G401.6 (cell line): ENCODE results near the gene NUP58.
"Not testable (repeated sequence)": the region's sequence is repeated elsewhere in the genome, so short reads cannot be mapped to it uniquely, and the experiment has no call there.

Experiments used
- FAIRE-seq: peaks from 2 replicates; lab custom pipeline; 2012; peaks lifted over from hg19 to GRCh38; lab: Jason Lieb, UNC

NUP58 gene

GRCh38 chr13:25306671-25307464 lies 5.4 kb downstream of the NUP58 start:
- no peak for FAIRE-seq

- no peak for FAIRE-seq
Observed at GRCh38 chr13:25310891-25311290, 9.5 kb downstream of the NUP58 start.

DNA sequence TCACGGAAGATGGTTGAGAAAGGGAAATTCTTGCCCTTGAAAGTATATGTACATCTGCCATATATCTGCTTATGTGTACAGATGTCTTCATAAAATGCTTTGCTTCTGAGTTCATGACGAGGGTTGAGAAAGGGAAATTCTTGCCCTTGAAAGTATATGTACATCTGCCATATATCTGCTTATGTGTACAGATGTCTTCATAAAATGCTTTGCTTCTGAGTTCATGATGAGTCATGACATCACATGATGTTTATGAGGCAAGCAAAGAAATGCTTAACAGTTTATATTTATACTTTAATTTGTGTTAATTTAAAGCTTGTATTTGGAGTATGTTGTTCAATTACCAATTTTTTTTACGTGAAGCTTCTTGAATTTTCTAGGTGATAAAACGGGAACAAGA lies 17.5 kb downstream of the NUP58 start:
- not testable (repeated sequence) for FAIRE-seq

GRCh38 chr13:25319771-25320170 lies 18.3 kb downstream of the NUP58 start:
- peak; percentile 3 for FAIRE-seq

- no peak for FAIRE-seq
Observed at GRCh38 chr13:25324100-25324499, 22.7 kb downstream of the NUP58 start.

DNA sequence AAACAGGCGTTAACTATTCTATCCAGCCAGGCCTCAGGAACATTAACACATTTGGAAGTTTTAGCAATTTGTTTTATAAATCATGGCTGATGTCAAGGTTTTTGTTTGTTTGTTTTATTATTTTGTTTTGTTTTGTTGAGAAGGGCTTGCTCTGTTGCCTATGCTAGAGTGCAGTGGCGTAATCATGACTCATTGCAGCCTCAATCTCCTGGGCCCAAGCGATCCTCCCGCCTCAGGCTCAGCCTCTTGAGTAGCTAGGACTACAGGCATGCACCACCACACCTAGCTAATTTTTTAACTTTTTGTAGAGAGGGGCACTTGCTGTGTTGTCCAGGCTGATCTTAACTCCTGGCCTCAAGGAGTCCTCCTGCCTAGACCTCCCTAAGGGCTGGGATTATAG lies 28.3 kb downstream of the NUP58 start:
- FAIRE-seq: no peak

DNA sequence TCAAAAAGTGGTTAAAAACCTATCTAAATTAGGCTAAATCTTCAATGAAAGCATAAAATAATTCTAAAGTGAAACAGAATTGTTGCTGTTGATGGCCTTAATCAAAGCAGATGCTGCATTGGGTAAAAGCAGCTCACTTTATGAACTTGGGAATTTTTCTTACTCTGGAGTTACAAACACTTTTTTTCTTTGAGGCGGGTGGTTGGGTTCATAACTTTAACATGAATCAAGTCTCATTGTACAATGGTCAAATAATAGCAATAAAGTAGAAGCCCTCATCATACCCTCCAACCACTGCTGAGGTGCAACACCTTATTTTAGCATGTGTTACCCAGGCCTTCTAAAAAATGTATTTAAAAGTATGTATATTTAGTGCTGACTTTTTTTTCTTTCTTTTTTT lies 29.1 kb downstream of the NUP58 start:
- FAIRE-seq: no peak

GRCh38 chr13:25335856-25336255 lies 34.4 kb downstream of the NUP58 start:
- no peak for FAIRE-seq

DNA sequence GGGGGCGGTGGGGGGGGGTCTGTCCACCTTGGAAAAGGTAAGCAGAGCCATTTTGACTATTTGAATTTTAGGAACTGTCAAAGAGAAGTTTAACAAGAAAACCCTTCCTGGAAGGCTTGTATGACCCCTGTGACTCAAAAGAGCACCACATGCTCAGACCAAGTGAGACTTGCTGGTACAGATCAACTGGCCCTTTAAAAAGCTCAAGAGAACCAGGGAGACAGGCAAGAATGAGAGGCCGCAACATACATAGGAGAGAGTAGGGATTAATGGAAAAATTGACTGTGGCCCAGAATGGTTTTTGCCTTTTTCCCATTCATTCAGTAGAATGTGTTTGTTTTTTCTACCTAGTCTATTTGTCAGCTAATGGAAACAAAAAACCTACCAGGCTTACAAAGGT lies 44.2 kb downstream of the NUP58 start:
- FAIRE-seq: no peak

- no peak for FAIRE-seq
Observed at GRCh38 chr13:25347151-25347550, 45.7 kb downstream of the NUP58 start.

- no peak for FAIRE-seq
Observed at GRCh38 chr13:25351404-25351803, 50.0 kb downstream of the NUP58 start.

DNA sequence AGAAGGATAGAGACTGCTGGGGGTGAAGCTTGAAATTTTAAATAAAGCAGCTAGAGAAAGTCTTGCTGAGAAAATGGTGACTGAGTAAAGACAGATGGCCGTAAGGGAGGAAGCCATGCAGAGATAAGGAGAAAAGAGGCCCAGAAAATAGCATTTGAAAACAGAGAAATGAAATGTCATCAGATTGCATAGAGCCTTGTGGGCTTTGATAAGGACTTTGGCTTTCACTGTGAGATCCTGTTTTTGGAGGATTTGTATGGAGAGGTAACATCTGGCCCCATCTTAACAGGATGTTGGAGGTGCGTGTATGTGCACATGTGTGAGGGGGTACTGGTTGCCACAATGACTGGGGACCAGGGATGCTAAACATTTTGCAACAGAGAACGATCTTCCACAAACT lies 50.8 kb downstream of the NUP58 start:
- no peak for FAIRE-seq

- no peak for FAIRE-seq
Observed at GRCh38 chr13:25352806-25353205, 51.4 kb downstream of the NUP58 start.

- FAIRE-seq: no peak
Observed at GRCh38 chr13:25353344-25353743, 51.9 kb downstream of the NUP58 start.

GRCh38 chr13:25354377-25354776 lies 53.0 kb downstream of the NUP58 start:
- FAIRE-seq: no peak

GRCh38 chr13:25360443-25360842 lies 59.0 kb downstream of the NUP58 start:
- FAIRE-seq: not testable (repeated sequence)

GRCh38 chr13:25365720-25366235 lies 64.4 kb downstream of the NUP58 start:
- FAIRE-seq: no peak

DNA sequence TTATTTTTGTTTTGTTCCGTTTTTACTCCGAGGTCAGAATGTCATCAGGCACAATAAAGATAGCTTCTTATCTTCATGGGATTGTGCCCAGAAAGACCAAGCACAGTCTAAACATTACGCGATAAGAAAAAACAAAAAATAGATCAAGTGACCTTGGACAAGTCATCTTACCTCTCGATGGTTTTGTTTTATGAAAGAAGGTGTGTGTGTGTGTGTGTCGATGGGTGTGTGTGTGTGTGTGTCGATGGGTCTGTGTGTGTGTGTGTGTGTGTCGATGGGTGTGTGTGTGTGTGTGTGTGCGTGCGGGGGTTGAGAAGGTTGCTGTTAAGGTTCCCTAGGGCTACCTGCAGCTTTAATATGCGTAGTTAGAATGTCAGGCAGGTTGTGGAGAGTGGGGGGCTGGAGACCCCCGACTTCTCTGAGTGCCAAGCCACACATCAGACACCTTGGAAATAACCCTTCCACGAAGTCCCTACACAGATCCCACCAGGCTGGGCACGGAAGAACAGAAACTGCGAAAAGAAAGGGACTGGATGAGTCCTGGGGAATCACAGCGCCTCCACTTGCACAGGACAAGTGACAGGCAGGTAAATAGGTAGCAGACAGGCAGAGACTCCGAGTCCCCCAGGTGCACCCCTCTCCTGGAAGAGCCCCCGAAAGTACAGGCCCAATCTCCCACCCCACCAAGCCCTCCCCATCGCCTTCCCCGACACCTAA lies 69.9 kb downstream of the NUP58 start:
- FAIRE-seq: no peak

DNA sequence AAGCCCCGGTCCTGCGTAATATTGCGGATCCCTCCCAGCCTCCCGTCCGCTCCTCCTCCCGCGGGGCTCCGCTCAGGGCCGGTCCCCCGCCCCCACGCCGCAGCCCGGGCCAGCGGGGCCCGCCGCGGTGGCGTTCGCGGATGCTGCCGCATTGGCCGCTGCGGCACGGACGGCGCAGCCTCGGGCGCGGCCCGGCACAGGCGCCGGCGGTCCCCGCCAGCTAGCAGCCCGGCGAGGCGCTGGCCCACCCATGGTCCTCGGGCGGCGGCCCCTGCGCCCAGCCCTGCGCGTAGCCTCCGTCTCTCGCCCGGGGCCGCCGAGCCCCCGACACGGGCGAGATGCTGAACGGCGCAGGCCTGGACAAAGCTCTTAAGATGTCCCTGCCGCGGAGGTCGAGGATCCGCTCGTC lies 70.5 kb downstream of the NUP58 start, which contains the start of gene ATP8A2:
TSS of gene ATP8A2 (plus strand) at position 100 of the 409 bp plus-strand sequence. CDS start at position 339, 239 bp downstream.
- FAIRE-seq: no peak

GRCh38 chr13:25372284-25373081 lies 71.1 kb downstream of the NUP58 start:
- FAIRE-seq: no peak

GRCh38 chr13:25375727-25376358 lies 74.4 kb downstream of the NUP58 start:
- FAIRE-seq: peak; percentile 66
